ENCODE measurements around the gene LIN7C. TPM values are rescaled to one million over a fixed set of nuclear protein-coding genes. Genes with fewer than 3 reads are reported as not detected.

LIN7C gene
- total and polyA plus RNA-seq, 12 donors, result 3.4 to 22.3 (median 16.4) TPM

DNA sequence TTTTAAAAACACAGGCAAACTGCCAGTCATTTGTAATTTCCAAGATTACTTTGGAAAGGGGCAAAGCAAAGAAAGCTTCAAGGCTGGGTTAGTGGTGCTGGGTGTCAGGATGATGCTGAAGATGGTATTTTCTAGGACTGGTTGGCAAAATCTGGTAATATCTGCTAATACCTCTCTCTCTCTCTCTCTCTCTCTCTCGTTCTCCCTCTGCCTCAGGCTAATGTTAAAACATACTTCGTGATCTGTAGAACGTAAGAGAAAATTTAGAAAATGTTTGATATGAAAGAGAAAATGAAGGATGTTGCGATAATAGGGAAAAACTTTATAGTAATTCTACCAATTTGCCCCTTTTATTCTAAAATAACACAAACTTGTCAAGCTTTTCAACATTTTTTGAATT lies 24.6 kb downstream of the LIN7C start:
- ATAC-seq (no peak), DNase-seq (no peak)
- no peaks in the 10 kb centered on the region for H3K9me3 ChIP-seq
- 89 to 90% methylated on average over 4 of the region's 4 CpGs for WGBS, 2 donors
- intact Hi-C loops (cut with DNase I), result loop anchor here in 5 of 10 donors (5.0 to 10.0 kb wide), 4 partner anchors 117 to 727 kb away; partner anchors contain the start of gene CCDC34 (in 1 of the 5)
- no peak overlapping the region for H3K27ac ChIP-seq
- no peaks in the 10 kb centered on the region for H3K27me3 ChIP-seq
- H3K4me1 ChIP-seq, result no peaks in the 10 kb centered on the region
- H3K4me3 ChIP-seq, result no peak overlapping the region
- TF ChIP-seq, protein P1, sequence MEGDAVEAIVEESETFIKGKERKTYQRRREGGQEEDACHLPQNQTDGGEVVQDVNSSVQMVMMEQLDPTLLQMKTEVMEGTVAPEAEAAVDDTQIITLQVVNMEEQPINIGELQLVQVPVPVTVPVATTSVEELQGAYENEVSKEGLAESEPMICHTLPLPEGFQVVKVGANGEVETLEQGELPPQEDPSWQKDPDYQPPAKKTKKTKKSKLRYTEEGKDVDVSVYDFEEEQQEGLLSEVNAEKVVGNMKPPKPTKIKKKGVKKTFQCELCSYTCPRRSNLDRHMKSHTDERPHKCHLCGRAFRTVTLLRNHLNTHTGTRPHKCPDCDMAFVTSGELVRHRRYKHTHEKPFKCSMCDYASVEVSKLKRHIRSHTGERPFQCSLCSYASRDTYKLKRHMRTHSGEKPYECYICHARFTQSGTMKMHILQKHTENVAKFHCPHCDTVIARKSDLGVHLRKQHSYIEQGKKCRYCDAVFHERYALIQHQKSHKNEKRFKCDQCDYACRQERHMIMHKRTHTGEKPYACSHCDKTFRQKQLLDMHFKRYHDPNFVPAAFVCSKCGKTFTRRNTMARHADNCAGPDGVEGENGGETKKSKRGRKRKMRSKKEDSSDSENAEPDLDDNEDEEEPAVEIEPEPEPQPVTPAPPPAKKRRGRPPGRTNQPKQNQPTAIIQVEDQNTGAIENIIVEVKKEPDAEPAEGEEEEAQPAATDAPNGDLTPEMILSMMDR (IDR thresholded peaks at IDR 0.05), result no peak
- no peaks in the 10 kb centered on the region for H3K36me3 ChIP-seq

DNA sequence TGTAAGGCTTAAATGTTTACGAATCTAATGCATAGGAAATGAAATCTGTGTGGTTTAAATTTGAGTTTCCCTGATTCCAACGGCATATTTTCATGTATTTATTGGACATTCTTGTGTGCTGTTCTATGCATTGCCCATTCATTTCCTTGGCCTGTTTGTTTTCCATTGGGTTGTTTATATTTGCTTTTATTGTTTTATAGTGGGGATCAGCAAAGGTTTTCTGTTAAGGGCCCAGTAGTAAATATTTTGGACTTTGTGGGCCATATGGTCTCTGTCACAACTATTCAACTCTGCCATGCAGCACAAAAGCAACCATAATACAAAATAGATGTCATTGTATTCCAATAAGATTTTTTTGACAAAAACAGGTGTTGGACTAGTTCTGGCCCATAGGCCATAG lies 28.7 kb downstream of the LIN7C start:
- intact Hi-C loops (cut with DNase I), result loop anchor here in 5 of 10 donors (10.0 kb wide), 2 partner anchors 93 to 113 kb away; partner anchors contain the start of gene CCDC34 (in 4 of the 5)
- 90 to 94% methylated on average over 2 of the region's 2 CpGs for WGBS, 2 donors
- DNase-seq, result no peak
- H3K9me3 ChIP-seq, result no peaks in the 10 kb centered on the region
- TF ChIP-seq, protein P1 (IDR thresholded peaks at IDR 0.05), result no peak
- H3K4me1 ChIP-seq, result peaks cover 0 to 5% (median 0%) of the 10 kb centered on the region in 9 donors
- H3K36me3 ChIP-seq, result no peaks in the 10 kb centered on the region
- no peak for ATAC-seq
- no peak overlapping the region for H3K27ac ChIP-seq
- H3K4me3 ChIP-seq, result no peak overlapping the region
- H3K27me3 ChIP-seq, result no peaks in the 10 kb centered on the region

DNA sequence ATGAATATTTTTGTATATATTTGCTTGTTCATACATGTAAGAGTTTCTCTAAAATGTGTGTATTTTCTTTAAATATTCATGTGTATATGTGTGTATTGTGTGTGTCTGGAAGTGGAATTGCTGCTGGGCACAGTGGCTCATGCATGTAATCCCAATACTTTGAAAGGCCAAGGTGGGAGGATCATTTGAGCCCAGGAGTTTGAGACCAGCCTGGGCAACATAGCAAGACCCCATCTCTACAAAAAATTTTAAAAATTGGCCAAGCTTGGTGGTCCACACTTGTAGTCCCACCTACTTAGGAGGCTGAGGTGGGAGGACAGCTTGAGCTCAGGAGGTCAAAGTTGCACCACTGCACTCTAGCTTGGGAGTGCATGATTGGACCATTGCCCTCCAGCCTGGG lies 29.3 kb downstream of the LIN7C start:
- DNase-seq (no peak), ATAC-seq (no peak)
- Histone ChIP-seq H3K36me3 (no peaks in the 10 kb centered on the region), H3K4me1 (peaks cover 0 to 5% (median 0%) of the 10 kb centered on the region in 9 donors), H3K9me3 (no peaks in the 10 kb centered on the region), H3K4me3 (no peak overlapping the region), H3K27ac (no peak overlapping the region), H3K27me3 (peaks cover 0 to 5% (median 0%) of the 10 kb centered on the region in 7 donors)
- TF ChIP-seq, protein P1 (IDR thresholded peaks at IDR 0.05), result no peak
- intact Hi-C loops (cut with DNase I), result loop anchor here in 5 of 10 donors (10.0 kb wide), 2 partner anchors 92 to 112 kb away; partner anchors contain the start of gene CCDC34 (in 4 of the 5)

DNA sequence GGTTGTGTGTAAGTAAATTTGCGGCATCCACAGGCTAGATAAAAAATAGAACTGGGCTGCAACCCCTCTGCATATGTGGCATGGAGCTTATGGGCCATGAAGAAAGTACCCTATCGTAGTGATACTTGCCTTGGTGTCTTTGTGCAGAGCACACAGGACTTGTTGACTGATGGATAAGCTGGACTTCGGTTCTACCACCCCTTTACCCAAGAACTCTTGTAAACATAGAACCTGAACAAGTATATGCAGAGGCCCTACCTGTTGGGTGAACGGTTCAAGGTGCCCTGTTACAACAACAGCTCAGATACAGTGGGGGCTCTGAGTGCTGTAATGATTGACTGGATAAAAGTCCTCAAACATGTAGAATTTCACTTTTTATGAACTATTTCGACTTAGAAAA lies 30.9 kb downstream of the LIN7C start:
- DNase-seq (no peak), ATAC-seq (no peak)
- intact Hi-C loops (cut with DNase I), result loop anchor here in 5 of 10 donors (10.0 kb wide), 2 partner anchors 91 to 111 kb away; partner anchors contain the start of gene CCDC34 (in 4 of the 5)
- H3K27ac ChIP-seq, result no peak overlapping the region
- no peaks in the 10 kb centered on the region for H3K9me3 ChIP-seq
- H3K4me1 ChIP-seq, result peaks cover 0 to 16% (median 8%) of the 10 kb centered on the region in 9 donors
- peaks cover 0 to 10% (median 0%) of the 10 kb centered on the region in 7 donors for H3K27me3 ChIP-seq
- TF ChIP-seq, protein P1 (IDR thresholded peaks at IDR 0.05), result no peak
- no peak overlapping the region for H3K4me3 ChIP-seq
- no peaks in the 10 kb centered on the region for H3K36me3 ChIP-seq
- WGBS, 2 donors, result 94 to 95% methylated on average over 5 of the region's 5 CpGs

All from heart right ventricle (tissue), 16 donors.